HL-60/S4 treated with phorbol 12-myristate 13-acetate at 8.2 ng/mL for 4 days and 3 days (cell line): Measurements from ENCODE around the gene ARHGEF10L.
"Not testable (repeated sequence)": the region's sequence is repeated elsewhere in the genome, so short reads cannot be mapped to it uniquely, and the experiment has no call there.

ENCODE experiments used
- in situ Hi-C: fragments of 300-500 bp; cut with MboI; formaldehyde crosslinking; loops from 2 replicates; pipeline ENCODE4 v1.15.0; 2022; ENCODE audit warnings: low sequenced_read_pairs

Gene ARHGEF10L

DNA sequence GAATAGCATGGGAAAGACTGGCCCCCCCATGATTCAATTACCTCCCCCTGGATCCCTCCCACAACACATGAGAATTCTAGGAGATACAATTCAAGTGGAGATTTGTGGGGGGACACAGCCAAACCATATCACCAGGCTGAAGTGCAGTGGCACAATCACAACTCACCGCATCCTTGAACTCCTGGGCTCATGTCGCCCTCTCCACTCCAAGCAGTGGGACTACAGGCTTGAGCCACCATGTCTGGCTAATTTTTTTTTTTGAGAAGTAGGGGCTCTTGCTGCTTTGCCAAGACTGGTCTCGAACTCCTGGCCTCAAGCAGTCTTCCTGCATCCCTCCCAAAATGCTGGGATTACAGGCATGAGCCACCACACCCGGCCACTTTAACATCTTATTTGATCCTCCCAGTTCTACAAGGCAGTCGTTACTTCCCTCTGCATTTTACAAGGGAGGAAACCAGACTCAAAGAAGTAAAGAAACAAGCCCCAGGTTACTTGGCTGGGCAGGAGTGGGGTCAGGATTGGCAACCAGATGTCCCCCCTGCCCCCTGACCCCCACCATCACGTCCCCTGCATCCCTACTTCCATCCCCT is 188.7 kb downstream of the ARHGEF10L start:
- in situ Hi-C loops: no loop called here

DNA sequence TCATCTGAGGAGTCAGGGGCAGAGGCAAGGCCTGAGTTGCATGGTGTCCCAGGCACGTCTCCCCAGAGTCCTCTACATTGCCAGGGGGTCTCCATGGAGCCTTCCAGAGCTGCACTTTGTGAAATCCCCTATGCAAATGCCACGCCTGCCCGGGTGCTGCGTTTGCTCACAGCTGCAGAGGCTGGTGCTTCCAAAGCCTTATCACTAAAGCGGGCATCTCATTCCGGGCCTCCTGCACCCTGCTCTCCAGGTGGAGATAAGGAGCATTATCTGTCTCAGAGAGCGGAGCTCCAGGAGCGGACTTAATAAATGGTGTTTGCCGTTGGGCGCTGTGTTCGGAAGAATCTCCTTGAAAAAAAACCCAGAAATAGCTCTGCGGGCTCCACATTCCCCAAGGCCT is 189.8 kb downstream of the ARHGEF10L start:
- in situ Hi-C loops: no loop called here

DNA sequence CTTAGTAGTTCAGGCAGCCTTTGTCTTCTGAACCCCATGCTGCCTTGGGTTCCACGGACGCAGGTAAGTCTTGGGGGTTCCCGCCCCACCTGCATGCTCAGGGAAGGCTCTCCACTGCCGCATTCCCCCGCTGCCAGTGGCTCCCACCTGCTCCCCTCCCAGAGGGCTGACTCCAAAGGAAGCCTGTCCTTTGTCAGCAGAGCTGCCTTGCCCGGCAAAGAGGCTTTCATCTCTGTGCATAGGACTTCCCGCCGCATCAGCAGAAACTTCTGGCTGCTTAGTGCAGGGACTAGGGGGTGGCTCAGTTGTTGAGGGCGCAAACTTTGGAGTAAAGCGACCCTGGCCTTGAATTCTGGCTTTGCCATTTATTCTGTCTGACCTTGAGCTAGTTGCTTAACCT is 190.4 kb downstream of the ARHGEF10L start:
- in situ Hi-C loops: no loop called here

DNA sequence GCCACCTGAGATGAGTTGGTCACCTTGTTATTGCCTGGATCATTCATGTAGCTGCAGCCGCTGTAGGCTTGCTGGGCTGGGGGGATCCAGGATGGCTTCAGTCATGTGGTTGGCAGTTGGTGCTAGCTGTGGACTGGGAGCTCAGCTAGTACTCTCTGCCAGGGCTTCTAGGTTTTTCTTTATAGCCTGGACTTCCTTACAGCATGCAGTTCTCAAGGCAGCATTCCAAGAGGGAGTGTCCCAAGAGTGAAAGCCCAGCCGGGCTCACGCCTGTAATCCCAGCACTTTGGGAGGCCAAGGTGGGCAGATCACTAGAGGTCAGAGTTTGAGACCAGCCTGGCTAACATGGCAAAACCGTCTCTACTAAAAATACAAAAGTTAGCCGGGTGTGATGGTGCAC is 192.0 kb downstream of the ARHGEF10L start:
- in situ Hi-C loops: no loop called here

DNA sequence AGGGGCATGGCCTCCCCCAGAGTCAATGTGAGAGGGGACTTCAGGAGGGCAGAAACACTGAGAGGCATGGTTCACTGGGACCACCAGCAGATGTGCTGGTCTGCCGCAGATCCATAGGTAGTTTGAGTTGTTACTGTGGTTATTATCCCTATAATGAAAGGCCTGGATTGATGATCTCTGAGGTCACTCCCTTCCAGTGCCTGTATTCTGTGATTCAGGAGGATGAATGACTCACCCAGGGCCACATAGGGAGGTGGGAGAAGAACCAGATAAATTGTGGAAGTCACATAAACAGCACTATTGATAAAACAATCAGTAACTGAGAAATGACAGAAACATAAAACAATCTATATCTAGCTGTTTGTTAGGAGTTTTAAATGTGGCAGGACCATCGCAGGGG is 193.0 kb downstream of the ARHGEF10L start:
- in situ Hi-C loops: no loop called here

DNA sequence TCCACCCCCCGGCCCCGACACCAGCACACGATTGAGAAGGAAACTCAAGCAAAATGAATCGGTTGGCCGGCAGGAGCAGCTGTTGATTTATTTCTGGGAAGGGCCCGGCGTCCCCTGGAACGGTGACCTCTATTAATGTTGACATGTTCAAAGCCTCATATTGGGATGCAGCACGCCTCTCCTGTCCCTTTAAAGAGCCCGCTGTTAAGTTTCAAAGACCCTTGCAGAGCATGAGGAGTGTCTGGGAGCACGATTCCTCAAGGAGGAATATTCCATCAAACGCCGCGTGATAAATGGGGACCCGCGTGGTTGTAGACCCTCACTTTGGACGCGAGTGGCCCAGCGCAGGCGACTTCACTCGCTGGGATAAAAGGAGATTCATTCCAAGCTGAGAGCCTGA is 194.2 kb downstream of the ARHGEF10L start:
- in situ Hi-C loops: no loop called here

DNA sequence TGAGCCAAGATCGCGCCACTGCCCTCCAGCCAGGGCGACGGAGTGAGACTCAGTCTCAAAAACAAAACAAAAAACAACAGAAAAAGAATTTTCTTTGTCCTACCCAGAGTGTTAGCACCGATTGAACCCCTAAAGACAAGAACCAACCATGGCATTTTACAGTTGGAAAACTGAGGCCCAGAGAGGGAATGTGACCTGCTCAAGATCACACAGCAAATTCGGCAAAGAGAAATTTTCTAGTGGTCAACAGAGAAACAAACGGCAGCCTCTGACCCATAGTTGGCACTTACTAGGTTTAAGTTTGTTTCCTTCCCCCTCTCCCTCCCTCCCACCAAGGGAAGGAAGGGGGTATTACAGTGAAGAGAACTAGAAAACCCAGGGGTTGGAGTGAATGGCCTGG is 195.1 kb downstream of the ARHGEF10L start:
- in situ Hi-C loops: no loop called here

DNA sequence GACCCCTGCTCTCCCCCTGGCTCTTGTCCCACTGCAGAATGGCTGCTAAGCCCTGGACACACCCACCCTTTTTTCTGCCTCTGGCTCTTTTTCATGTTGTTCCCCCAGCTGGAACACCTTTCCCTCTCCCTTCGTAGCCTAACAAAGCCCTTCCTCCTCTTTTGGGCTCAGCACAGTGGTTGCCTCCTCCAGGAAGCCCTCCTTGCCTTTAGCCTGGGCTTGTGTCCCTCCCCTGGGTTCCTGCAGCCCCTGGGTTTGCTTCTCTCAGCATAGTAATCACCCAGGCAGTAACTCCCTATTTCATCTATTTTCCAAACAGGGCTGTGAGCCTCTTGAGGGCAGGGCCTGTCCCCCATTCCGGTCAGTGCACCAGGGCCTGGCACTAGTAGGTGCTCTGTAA is 195.8 kb downstream of the ARHGEF10L start:
- in situ Hi-C loops: no loop called here

DNA sequence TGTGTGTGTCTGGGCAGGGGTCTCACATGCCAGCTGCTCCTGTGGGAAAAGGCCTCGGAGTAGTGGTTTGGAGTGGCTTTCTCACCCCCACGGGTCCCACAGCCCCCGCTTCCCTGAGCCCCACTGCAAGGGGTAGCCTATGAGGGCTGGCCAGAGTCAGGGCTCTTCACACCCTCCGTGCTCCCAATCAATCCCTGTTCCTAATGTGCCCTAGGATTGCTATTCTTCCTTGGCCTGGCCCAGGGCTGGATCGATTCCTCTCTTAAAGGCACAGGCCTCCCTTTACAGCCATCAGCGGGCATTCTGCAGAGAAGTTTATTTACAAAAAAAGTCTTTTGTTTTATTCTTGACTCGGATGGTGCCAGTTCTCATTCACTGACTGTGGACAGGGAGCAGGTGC is 196.3 kb downstream of the ARHGEF10L start:
- in situ Hi-C loops: no loop called here

DNA sequence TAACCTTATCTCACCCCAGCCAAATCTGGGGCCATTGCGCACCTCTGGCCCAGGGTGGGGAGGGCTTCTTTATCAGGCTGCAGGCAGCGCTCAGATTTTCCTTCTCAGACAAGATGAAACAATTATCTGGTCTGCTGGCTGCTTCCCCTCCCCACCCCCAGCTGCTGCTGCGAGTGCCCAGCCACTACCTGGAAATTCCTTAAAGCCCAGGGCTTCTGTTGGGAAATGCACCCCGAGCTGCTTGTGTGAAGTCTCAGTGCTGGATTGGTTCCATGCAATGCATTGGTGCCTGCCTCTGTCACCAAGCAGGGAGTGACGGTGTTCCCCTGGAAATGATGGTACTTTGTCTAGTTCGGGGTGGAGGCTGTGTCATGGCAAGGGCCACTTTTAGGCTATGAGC is 197.1 kb downstream of the ARHGEF10L start:
- in situ Hi-C loops: no loop called here

DNA sequence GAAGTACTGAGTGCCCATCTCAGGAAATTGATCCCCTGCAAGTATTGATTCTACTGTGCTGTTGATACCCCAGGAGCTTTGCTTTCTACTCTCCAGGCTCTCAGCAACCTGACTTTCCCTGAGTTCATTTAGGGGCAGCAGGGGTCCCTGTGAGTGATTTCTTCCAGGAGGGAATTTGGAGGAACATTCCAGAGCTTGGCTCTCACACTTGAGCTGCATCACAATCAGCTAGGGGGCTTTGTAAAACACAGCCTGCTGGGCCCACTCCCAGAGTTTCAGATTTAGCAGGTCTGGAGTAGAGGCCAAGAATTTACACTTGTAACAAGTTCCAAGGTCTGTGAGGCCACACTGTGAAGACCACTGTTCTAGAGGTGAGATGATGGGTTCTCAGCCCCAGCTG is 199.6 kb downstream of the ARHGEF10L start:
- in situ Hi-C loops: no loop called here

DNA sequence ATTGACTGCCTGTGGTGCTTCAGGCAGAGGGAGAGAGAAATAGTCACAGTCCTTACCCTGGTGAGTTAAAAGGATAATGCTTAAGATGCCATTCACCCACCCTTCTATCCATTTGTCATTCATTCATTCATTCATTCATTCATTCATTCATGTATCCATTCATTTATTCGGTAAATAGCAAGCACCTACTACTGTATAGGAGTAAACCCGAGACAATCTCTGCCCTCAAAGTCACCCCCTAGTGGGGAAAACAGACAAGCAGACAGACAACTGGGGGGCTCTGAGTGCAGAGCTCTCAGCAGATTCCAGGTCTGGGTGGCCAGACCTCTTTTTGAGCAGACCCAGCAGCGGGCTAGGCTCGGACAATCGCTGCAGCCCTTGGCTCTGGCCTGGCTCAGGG is 201.6 kb downstream of the ARHGEF10L start:
- in situ Hi-C loops: no loop called here

DNA sequence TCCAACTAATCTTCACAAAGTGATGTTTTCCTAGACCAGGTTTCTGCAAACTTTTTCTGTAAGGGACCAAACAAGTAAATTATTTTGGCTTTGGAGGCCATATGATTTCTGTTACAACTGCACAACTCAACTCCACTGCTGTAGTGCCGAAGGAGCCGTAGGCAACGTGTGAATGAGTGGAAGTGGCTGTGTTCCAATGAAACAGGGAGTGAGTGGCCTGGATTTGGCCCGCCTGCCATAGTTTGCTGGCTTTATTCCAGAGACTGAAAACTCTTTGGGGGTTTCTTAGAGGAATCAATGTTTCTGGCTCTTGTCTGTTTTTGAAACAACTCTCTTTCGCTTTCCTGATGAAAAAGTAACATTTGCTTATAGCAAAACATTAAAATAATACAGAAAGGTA is 203.1 kb downstream of the ARHGEF10L start:
- in situ Hi-C loops: no loop called here

DNA sequence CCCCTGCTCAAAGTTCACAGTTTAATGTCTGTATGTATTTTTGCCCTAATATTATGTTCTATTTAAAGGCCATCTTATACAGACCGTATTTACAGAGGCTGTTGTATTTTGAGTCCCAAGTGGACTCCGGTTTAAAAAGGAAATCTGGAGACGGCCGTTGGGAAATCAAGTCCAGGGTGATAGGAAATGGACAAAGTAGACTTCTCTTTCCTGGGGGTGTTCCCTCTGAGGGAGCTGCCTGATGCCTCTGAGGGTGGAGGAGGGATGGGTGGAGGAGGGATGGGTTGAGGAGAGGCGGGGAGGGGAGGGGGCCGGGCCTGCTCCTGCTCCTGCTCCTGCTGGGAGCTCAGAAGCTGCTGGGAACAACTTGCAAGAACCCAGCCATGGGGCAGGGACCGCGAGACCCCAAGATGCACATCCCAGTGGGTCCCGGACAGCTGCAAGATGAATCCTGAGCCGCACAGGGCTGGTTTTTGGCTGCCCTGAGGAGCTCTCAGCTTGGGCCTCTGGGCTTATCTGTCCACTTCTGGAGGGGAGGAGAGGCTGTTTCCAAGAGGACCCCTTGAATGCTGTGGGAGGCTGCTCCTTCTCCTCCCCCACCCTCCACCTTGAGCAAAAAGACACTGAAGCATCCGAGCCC is 203.6 kb downstream of the ARHGEF10L start:
- in situ Hi-C loops: no loop called here

DNA sequence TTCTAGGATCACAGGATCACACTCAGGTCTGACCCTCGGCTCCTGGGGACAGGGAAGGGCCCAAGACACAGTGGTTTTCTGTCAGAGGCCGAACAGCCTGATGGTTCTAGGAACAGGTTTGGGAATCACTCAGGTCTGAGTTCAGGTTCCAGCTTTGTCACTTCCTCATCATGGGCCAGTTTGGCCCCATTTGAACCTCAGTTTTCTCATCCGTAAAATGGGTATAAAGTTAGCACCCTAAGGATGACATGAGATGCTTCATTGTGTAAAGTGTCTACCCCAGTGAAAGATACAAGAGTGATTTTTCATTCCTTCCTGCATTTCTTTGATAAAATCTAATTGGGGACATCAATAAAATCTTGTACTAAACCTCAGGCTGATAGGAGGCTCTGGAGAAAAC is 204.4 kb downstream of the ARHGEF10L start:
- in situ Hi-C loops: no loop called here

DNA sequence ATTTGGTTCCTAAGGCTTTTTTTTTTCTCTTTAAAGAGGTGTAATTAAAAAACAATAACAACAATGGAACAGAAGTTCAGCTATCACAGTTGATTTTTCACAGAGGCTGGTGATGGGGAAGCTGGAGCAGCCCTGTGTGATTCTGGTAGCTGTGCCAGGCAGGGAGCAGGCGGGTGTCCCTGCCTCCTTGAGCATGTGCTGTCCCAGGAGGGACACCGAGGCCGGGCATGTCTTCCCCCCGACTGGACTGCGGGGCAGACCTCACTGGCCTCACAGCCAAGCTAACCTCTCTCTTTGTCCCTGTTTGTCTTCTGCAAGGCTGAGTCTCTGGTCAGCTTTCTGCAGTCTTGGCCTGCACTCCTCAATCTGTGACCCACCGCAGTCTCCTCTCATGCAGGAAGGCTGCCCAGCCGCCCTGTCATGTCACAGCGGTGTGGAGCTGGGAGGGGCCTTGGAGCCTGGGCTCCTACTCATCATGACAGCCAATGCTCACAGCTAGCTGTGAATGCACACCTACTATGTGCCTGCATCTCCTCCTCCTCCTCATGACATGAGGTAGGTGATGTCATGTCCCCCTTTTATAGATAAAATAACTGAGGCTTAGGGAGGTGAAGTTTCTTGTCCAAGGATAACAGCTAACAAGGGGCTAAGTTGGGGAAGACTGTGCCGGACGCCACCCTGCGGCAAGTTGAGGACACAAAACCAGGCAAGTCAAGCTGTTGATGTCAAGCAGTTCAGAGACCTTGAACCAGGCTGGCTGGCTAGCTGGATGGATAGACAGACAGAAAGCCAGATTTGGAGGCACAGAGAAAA is 205.4 kb downstream of the ARHGEF10L start:
- in situ Hi-C loops: no loop called here

DNA sequence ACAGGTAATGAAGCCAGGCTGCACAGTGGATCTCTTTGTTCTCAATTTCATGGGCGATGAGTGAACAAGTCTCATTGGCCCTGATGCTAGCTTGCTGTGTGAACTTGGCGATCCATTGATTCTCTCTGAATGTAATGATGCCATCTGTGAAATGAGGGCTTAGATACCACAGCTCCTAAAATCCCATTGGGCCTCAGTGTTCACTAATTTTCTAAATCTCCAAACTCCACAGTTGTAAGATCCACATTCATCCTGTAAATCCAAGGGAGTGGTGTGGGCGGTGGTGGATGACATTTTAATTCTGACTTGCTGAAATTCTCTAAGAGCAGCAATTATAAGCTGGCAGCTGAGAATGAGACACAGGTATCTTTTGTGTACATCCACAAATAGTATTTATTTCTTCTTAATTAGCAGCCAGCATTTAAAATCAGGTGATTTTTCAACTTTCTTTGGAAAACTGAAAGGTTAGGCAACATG is 206.0 kb downstream of the ARHGEF10L start:
- in situ Hi-C loops: no loop called here

DNA sequence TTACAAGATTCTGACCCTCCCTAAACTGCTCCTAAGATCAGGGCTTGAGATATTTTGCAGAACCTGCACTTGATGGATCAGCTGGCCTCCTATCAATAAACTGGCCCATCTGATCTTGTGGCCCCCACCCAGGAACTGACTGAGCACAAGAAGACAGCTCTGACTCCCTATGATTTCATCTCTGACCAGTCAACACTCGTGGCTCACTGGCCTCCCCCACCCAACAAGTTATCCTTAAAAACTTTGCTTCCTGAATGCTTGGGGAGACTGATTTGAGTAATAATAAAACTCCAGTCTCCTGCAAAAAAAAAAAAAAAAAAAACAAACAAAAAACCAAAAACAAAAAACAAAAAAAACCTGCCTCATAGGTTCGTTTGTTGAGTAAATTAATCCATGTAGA is 206.8 kb downstream of the ARHGEF10L start:
- in situ Hi-C loops: not testable (repeated sequence)

DNA sequence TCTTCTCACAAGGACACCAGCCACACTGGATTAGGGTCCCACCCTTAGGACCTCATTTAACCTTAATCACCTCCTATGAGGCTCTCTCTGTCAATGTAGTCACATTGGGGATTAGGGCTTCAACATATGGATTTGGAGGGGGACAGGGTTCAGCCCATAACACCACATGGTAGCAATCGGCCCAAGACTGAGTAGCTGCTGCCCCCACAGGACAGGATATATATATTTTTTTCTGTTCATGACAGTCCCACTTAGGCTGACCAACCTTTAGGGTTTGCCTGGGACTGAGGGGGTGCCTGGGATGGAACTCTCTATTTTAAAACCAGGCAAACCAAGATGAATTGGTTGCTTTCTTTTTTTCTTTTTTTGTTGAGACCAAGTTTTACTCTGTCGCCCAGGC is 207.4 kb downstream of the ARHGEF10L start:
- in situ Hi-C loops: no loop called here
